ENCODE measurements around the gene KLHL28. TPM values are rescaled to one million over a fixed set of nuclear protein-coding genes. Genes with fewer than 3 reads are reported as not detected.

KLHL28 gene, protein sequence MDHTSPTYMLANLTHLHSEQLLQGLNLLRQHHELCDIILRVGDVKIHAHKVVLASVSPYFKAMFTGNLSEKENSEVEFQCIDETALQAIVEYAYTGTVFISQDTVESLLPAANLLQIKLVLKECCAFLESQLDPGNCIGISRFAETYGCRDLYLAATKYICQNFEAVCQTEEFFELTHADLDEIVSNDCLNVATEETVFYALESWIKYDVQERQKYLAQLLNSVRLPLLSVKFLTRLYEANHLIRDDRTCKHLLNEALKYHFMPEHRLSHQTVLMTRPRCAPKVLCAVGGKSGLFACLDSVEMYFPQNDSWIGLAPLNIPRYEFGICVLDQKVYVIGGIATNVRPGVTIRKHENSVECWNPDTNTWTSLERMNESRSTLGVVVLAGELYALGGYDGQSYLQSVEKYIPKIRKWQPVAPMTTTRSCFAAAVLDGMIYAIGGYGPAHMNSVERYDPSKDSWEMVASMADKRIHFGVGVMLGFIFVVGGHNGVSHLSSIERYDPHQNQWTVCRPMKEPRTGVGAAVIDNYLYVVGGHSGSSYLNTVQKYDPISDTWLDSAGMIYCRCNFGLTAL
- 3.6 and 4.7 TPM in 2 replicates for total RNA-seq (2022)
- Bru-seq, nascent RNA = percentile 64 among the genes with signal in this experiment
- percentile 68 among the genes with signal in this experiment for BruChase-seq, experiment 1, labeled RNA remaining after a 2-hour chase
- BruChase-seq, experiment 2, labeled RNA remaining after a 6-hour chase = percentile 53 among the genes with signal in this experiment
- long read RNA-seq, full-length matches to known transcripts = 1 of 5 reads
- long read RNA-seq, partial matches to known transcripts = 1 of 5 reads
- long read RNA-seq, other reads (novel, unspliced or antisense) = 3 of 5 reads

- Histone ChIP-seq H3K27me3 (replicated peaks; ENCODE audit: control insufficient read depth, insufficient read depth, low read length) (no peaks in the 10 kb centered on the region), H3K4me3 (ENCODE audit: low read depth, low read length) (peak within 1 kb of the TSS; percentile 63), H3K9me3 (no peaks in the 10 kb centered on the region), H3K36me3 (ENCODE audit: control insufficient read depth, insufficient read depth, low read length) (no peaks in the 10 kb centered on the region), H3K4me1 (no peaks in the 10 kb centered on the region)
- intact Hi-C loops (cut with micrococcal nuclease; ENCODE audit: unreplicated experiment) = loop anchor here (1.0 to 5.0 kb wide), 4 partner anchors 49 to 291 kb away; partner anchors contain the start of genes FANCM, MIS18BP1 and PRPF39
- CTCF ChIA-PET = interaction anchor here (1.9 kb wide), 1 partner anchor 48 kb away, joined by 5 read pairs; no protein-coding TSS in a partner anchor
- Mint-ChIP-seq H3K27ac (ENCODE audit: unreplicated experiment) (no peak within 1 kb of the TSS), H3K4me3 (ENCODE audit: unreplicated experiment) (no peak within 1 kb of the TSS), H3K4me1 (ENCODE audit: low read depth, unreplicated experiment) (peaks cover 8% of the 10 kb centered on the region), H3K9me3 (ENCODE audit: unreplicated experiment) (no peaks in the 10 kb centered on the region), H3K27me3 (ENCODE audit: insufficient read depth, unreplicated experiment) (no peaks in the 10 kb centered on the region), H3K36me3 (ENCODE audit: insufficient read depth, unreplicated experiment) (no peaks in the 10 kb centered on the region)
- no TSS peak for BruUV-seq (replicated peaks)
- peak; percentile 90 to 95 for DNase-seq
- TF ChIP-seq, protein P1, sequence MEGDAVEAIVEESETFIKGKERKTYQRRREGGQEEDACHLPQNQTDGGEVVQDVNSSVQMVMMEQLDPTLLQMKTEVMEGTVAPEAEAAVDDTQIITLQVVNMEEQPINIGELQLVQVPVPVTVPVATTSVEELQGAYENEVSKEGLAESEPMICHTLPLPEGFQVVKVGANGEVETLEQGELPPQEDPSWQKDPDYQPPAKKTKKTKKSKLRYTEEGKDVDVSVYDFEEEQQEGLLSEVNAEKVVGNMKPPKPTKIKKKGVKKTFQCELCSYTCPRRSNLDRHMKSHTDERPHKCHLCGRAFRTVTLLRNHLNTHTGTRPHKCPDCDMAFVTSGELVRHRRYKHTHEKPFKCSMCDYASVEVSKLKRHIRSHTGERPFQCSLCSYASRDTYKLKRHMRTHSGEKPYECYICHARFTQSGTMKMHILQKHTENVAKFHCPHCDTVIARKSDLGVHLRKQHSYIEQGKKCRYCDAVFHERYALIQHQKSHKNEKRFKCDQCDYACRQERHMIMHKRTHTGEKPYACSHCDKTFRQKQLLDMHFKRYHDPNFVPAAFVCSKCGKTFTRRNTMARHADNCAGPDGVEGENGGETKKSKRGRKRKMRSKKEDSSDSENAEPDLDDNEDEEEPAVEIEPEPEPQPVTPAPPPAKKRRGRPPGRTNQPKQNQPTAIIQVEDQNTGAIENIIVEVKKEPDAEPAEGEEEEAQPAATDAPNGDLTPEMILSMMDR (IDR thresholded peaks at IDR 0.05; ENCODE audit: insufficient read depth in 1 of 2, low read depth in 1 of 2, low read length in 1 of 2, severe bottlenecking in 1 of 2, unreplicated experiment in 1 of 2) = no peak
- POLR2A ChIA-PET = interaction anchor here (0.5 kb wide), 2 partner anchors 62 to 292 kb away, joined by 3 read pairs; no protein-coding TSS in a partner anchor
Observed at GRCh38 chr14:44961554-44962333, at the start of gene KLHL28, which contains the start of gene TOGARAM1. KLHL28 (minus strand) TSS chr14:44961947; CDS start chr14:44945928, 16,019 bp downstream. TOGARAM1 (plus strand) TSS chr14:44962190; CDS start chr14:44962422, 232 bp downstream.

DNA sequence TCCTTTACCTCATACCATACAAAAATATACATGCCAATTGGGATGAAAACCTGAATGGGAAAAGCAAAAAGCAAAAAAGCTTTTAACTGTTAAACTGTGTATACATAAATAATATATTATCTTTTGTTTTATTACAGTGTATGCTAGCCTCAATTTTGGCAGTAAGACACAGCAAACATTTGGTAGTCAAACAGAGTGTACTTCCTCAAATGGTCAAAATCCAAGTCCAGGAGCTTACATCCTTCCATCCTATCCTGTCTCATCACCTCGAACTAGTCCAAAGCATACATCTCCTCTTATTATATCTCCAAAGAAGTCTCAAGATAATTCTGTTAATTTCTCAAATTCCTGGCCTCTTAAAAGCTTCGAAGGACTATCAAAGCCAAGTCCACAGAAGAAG is 42.2 kb upstream of the KLHL28 start:
- H3K27me3 Mint-ChIP-seq (ENCODE audit: insufficient read depth, unreplicated experiment) = no peaks in the 10 kb centered on the region
- H3K27me3 ChIP-seq (replicated peaks; ENCODE audit: control insufficient read depth, insufficient read depth, low read length) = no peaks in the 10 kb centered on the region
- H3K27ac Mint-ChIP-seq (ENCODE audit: unreplicated experiment) = no peak overlapping the region
- no peaks in the 10 kb centered on the region for H3K4me1 ChIP-seq
- no peak overlapping the region for H3K4me3 ChIP-seq (ENCODE audit: low read depth, low read length)
- no peaks in the 10 kb centered on the region for H3K4me1 Mint-ChIP-seq (ENCODE audit: low read depth, unreplicated experiment)
- no TSS peak for BruUV-seq (replicated peaks)
- TF ChIP-seq, protein P1 (IDR thresholded peaks at IDR 0.05; ENCODE audit: insufficient read depth in 1 of 2, low read depth in 1 of 2, low read length in 1 of 2, severe bottlenecking in 1 of 2, unreplicated experiment in 1 of 2) = no peak
- CTCF ChIA-PET = no interaction called here
- no peaks in the 10 kb centered on the region for H3K9me3 Mint-ChIP-seq (ENCODE audit: unreplicated experiment)
- peaks cover 5% of the 10 kb centered on the region for H3K36me3 Mint-ChIP-seq (ENCODE audit: insufficient read depth, unreplicated experiment)
- POLR2A ChIA-PET = no interaction called here
- DNase-seq = no peak
- no peak overlapping the region for H3K4me3 Mint-ChIP-seq (ENCODE audit: unreplicated experiment)
- H3K36me3 ChIP-seq (ENCODE audit: control insufficient read depth, insufficient read depth, low read length) = no peaks in the 10 kb centered on the region
- no peaks in the 10 kb centered on the region for H3K9me3 ChIP-seq
- intact Hi-C loops (cut with micrococcal nuclease; ENCODE audit: unreplicated experiment) = no loop called here

Data from Caco-2 (cell line).